ENCODE data around the gene GPATCH4. TPM values are rescaled to one million over a fixed set of nuclear protein-coding genes. Genes with fewer than 3 reads are reported as not detected.
"Not testable (repeated sequence)": the region's sequence is repeated elsewhere in the genome, so short reads cannot be mapped to it uniquely, and the experiment has no call there.

GPATCH4 gene
- total RNA-seq, 1 donor from 2014 or later = 18.6 TPM

DNA sequence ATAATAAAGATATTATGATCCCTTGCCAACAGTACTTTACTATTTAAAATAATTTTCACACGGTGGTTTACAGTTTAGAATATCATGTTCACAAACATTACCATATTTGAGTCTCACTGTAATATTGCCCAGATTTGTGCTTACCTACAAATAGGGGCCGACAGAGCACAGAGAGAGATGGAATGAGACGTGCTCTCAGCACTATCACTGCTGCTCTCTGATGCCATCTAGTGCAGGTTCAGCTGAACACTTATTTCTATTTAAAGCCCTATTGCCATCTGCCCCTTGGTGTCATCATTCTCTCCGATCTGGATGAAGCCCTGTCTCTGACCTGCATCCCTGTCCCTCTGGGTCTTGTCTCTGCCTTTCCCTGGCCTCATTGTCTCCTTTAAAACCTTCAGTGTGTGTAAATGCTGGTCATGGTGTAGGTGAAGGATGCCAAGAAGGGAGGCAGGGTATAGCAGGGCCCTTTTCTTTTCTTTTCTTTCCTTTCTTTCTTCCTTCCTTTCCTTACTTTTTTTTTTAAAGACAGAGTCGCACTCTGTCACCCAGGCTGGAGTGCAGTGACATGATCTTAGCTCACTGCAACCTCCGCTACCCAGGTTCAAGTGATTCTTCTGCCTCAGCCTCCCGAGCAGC is 6.9 kb upstream of the GPATCH4 start:
- peak; percentile 66 for DNase-seq (ENCODE audit: low spot score)
- peaks cover 9% of the 10 kb centered on the region for H3K4me1 Mint-ChIP-seq (ENCODE audit: unreplicated experiment)
- H3K4me3 Mint-ChIP-seq (ENCODE audit: unreplicated experiment) = no peak overlapping the region
- no peaks in the 10 kb centered on the region for H3K36me3 Mint-ChIP-seq (ENCODE audit: low read depth, unreplicated experiment)
- TF ChIP-seq, protein P1, sequence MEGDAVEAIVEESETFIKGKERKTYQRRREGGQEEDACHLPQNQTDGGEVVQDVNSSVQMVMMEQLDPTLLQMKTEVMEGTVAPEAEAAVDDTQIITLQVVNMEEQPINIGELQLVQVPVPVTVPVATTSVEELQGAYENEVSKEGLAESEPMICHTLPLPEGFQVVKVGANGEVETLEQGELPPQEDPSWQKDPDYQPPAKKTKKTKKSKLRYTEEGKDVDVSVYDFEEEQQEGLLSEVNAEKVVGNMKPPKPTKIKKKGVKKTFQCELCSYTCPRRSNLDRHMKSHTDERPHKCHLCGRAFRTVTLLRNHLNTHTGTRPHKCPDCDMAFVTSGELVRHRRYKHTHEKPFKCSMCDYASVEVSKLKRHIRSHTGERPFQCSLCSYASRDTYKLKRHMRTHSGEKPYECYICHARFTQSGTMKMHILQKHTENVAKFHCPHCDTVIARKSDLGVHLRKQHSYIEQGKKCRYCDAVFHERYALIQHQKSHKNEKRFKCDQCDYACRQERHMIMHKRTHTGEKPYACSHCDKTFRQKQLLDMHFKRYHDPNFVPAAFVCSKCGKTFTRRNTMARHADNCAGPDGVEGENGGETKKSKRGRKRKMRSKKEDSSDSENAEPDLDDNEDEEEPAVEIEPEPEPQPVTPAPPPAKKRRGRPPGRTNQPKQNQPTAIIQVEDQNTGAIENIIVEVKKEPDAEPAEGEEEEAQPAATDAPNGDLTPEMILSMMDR (IDR thresholded peaks at IDR 0.05; ENCODE audit: unreplicated experiment) = no peak
- H3K27ac Mint-ChIP-seq (ENCODE audit: unreplicated experiment) = no peak overlapping the region
- no peaks in the 10 kb centered on the region for H3K27me3 Mint-ChIP-seq (ENCODE audit: unreplicated experiment)
- no peaks in the 10 kb centered on the region for H3K9me3 Mint-ChIP-seq (ENCODE audit: unreplicated experiment)

DNA sequence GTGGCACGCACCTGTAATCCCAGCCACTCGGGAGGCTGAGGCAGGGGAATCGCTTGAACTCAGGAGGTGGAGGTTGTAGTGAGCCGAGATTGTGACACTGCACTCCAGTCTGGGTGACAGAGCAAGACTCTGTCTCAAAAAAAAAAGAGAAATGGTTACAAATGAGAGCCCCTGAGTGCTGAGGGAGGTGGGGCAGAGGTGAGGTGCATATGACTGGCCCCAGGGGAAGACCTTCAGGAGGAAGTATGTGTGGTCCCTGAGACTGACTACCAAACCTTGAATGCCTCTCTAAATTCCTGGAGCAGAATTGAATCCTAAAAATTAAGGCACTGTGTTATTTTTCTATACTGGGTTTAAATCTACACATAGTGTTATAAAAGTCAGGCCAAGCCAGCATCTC is 6.1 kb upstream of the GPATCH4 start:
- not testable (repeated sequence) for H3K9me3 Mint-ChIP-seq (ENCODE audit: unreplicated experiment); H3K4me3 Mint-ChIP-seq (ENCODE audit: unreplicated experiment); H3K27ac Mint-ChIP-seq (ENCODE audit: unreplicated experiment); H3K36me3 Mint-ChIP-seq (ENCODE audit: low read depth, unreplicated experiment); H3K27me3 Mint-ChIP-seq (ENCODE audit: unreplicated experiment); H3K4me1 Mint-ChIP-seq (ENCODE audit: unreplicated experiment); DNase-seq (ENCODE audit: low spot score)

DNA sequence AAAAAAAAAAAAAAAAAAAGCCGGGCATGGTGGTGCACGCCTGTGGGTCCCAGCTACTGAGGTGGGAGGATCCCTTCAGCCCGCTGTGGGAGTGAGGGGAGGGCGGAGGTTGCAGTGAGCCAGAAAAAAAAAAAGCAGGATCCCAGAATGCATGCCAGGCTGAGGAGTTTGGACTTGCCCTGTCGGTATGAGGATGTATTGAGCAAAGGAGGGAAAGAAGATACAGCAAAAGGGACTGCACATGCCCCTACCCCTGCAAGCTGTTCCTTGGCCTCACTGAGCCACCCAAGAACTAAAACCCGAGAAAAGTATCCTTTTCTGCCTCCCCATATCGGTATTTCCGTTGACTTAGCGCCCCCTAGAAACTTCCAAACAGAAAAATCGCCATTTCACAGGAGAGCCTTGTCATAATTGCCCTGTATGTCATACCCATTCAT is 1.3 kb upstream of the GPATCH4 start:
- Mint-ChIP-seq H3K36me3 (ENCODE audit: low read depth, unreplicated experiment) (no peaks in the 10 kb centered on the region), H3K4me1 (ENCODE audit: unreplicated experiment) (peaks cover 20% of the 10 kb centered on the region), H3K4me3 (ENCODE audit: unreplicated experiment) (no peak overlapping the region), H3K27me3 (ENCODE audit: unreplicated experiment) (peaks cover 3% of the 10 kb centered on the region), H3K9me3 (ENCODE audit: unreplicated experiment) (no peaks in the 10 kb centered on the region), H3K27ac (ENCODE audit: unreplicated experiment) (peak overlapping the region; percentile 30)
- DNase-seq (ENCODE audit: low spot score) = no peak
- TF ChIP-seq, protein P1 (IDR thresholded peaks at IDR 0.05; ENCODE audit: unreplicated experiment) = peak; percentile 21

DNA sequence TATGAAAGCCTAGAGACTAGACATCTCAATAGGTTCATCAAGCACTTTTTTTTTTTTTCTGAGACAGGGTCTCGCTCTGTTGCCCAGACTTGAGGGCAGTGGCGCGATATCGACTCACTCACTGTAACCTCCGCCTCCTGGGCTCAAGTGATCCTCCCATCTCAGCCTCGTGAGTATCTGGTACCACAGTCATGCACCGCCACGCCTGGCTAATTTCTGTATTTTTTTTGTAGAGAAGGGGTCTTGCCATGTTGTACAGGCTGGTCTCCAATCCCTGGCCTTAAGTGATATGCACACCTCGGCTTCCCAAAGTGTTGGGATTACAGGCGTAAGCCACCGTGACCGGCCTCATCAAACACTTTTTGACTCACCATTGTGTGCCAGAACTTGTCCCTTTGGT is 613 bp upstream of the GPATCH4 start:
- no peak for DNase-seq (ENCODE audit: low spot score)
- Mint-ChIP-seq H3K4me1 (ENCODE audit: unreplicated experiment) (peaks cover 20% of the 10 kb centered on the region), H3K27ac (ENCODE audit: unreplicated experiment) (peak overlapping the region; percentile 98), H3K9me3 (ENCODE audit: unreplicated experiment) (no peaks in the 10 kb centered on the region), H3K27me3 (ENCODE audit: unreplicated experiment) (peaks cover 3% of the 10 kb centered on the region), H3K36me3 (ENCODE audit: low read depth, unreplicated experiment) (peaks cover 4% of the 10 kb centered on the region), H3K4me3 (ENCODE audit: unreplicated experiment) (peak overlapping the region; percentile 100)
- TF ChIP-seq, protein P1 (IDR thresholded peaks at IDR 0.05; ENCODE audit: unreplicated experiment) = no peak

DNA sequence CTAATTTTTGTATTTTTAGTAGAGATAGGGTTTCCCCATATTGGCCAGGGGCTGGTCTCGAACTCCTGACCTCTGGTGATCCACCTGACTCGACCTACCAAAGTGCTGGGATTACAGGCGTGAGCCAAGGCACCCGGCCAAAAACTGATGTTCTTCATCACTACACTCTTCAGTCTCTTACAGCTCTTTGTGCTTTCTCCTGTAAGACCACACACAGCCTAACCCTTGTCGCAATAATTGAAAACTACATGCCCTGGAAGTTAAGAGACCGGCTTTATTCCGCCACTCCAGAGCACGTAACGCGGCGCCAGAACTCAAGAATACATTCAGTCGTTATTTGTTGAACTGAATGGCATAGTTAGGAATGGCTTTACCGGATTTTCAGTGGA is 552 bp downstream of the GPATCH4 start:
- peak overlapping the region; percentile 100 for H3K4me3 Mint-ChIP-seq (ENCODE audit: unreplicated experiment)
- H3K27ac Mint-ChIP-seq (ENCODE audit: unreplicated experiment) = peak overlapping the region; percentile 98
- H3K27me3 Mint-ChIP-seq (ENCODE audit: unreplicated experiment) = peaks cover 3% of the 10 kb centered on the region
- TF ChIP-seq, protein P1 (IDR thresholded peaks at IDR 0.05; ENCODE audit: unreplicated experiment) = no peak
- H3K9me3 Mint-ChIP-seq (ENCODE audit: unreplicated experiment) = no peaks in the 10 kb centered on the region
- no peak for DNase-seq (ENCODE audit: low spot score)
- H3K4me1 Mint-ChIP-seq (ENCODE audit: unreplicated experiment) = peaks cover 20% of the 10 kb centered on the region
- peaks cover 11% of the 10 kb centered on the region for H3K36me3 Mint-ChIP-seq (ENCODE audit: low read depth, unreplicated experiment)
